Heart left ventricle (tissue), 13 donors: Measurements from ENCODE around the gene ARMS2.

ENCODE experiments used
- CTCF ChIP-seq, 12 donors: fragments of 200-600 bp; sonication (generic) in 4 of 12; IDR thresholded peaks; one replicate each; pipeline versions ENCODE4 v1.5.0 to v1.8.0; 2018 to 2022; ENCODE audit warnings: antibody characterized with exemption in 12 of 12, mild to moderate bottlenecking in 5 of 12
- POLR2A ChIP-seq, 2 donors: fragments of 450-650 bp; IDR thresholded peaks; one replicate each; pipeline ENCODE4 v1.6.1; 2017; ENCODE audit warnings: antibody characterized with exemption in 2 of 2, mild to moderate bottlenecking in 2 of 2, moderate library complexity in 2 of 2
- donor health status: ischemic (EF 13 %, LVEDD 7.1; RV severe dilation, severe dysfunction).
- donor health status: DM: no; HTN: yes; CAD: no.
- donor health status: DM: no; HTN: no; CAD: no.
- donor health status: ischemic (EF 25% LVEDD 6.9; RV normal size, moderate dysfunction).
- donor health status: ischemic (EF 25% LVEDD 5.7; RV mildly dilated, moderate dysfunction).
- donor health status: ischemic (EF 35%, LVEDD 5.7; RV mildly dilated, moderate dysfunction).
- donor health status: nonischemic (EF 11% LVEDD 7.7; RV severe dilation, severe dysfunction).
- donor health status: DM: yes; HTN: yes; CAD: no.
- donor health status: PGD.
- donor health status: ischemic (EF 29% LVEDD 5.4; RV normal size, mild dysfunction).
- donor health status: nonischemic (EF 23%, LVEDD 6.1; RV moderate dilation, normal function).

- TF ChIP-seq CTCF (IDR thresholded peaks at IDR 0.05): no peak
- TF ChIP-seq POLR2A (IDR thresholded peaks at IDR 0.05): no peak
Observed at GRCh38 chr10:122505885-122506645, 51.6 kb downstream of the ARMS2 start.
